Activated CD4-positive, alpha-beta T cell treated with anti-CD3 and anti-CD28 coated beads for 36 hours (primary cell): ENCODE data around the gene LIX1L. TPM values are rescaled to one million over a fixed set of nuclear protein-coding genes. Genes with fewer than 3 reads are reported as not detected.

Experiments used
- ATAC-seq: fragments of 200-7000 bp; cut with Tn5 transposase; one replicate; pipeline ENCODE4 v1.10.0; 2021; ENCODE audit warnings: mild to moderate bottlenecking, moderate library complexity
- CTCF ChIA-PET: fragments of 350-600 bp; sonication (Branson Sonifier 250); formaldehyde crosslinking; loops from one replicate; lab custom pipeline; 2021; ENCODE audit warnings: antibody characterized with exemption; lab: Charles Lee
- POLR2A ChIA-PET: fragments of 350-600 bp; sonication (Branson Sonifier 250); formaldehyde crosslinking; loops from one replicate; lab custom pipeline; 2021; ENCODE audit warnings: antibody characterized with exemption, inconsistent platforms; lab: Charles Lee
- DNase-seq: peaks from one replicate; pipeline ENCODE4 v3.0.0-alpha.2; 2020
- H3K27ac Mint-ChIP-seq: one replicate; pipeline ENCODE4 v1.8.0; 2021; ENCODE audit warnings: mixed read lengths
- H3K27me3 Mint-ChIP-seq: one replicate; pipeline ENCODE4 v1.8.0; 2021; ENCODE audit warnings: mixed read lengths
- H3K36me3 Mint-ChIP-seq: one replicate; pipeline ENCODE4 v1.8.0; 2021; ENCODE audit warnings: low read depth, mixed read lengths
- H3K4me1 Mint-ChIP-seq: one replicate; pipeline ENCODE4 v1.8.0; 2021; ENCODE audit warnings: mixed read lengths
- H3K4me3 Mint-ChIP-seq: one replicate; pipeline ENCODE4 v1.8.0; 2021; ENCODE audit warnings: mild to moderate bottlenecking, moderate library complexity, mixed read lengths
- H3K9me3 Mint-ChIP-seq: one replicate; pipeline ENCODE4 v1.8.0; 2021; ENCODE audit warnings: low read depth, mixed read lengths
- intact Hi-C, 2 experiments: fragments of 100-400 bp; cut with DNase I in 1 of 2; cut with micrococcal nuclease in 1 of 2; formaldehyde crosslinking; loops; one replicate each; pipeline versions ENCODE4 v1.14.2 to v1.15.1; 2022 to 2024; cut with DNase I, micrococcal nuclease
- total RNA-seq, 2 experiments: library from RNA; stranded (reverse); gene quantifications; one replicate each; pipeline ENCODE4 v1.2.3, GENCODE V29; 2021

LIX1L gene
- total RNA-seq, 2 experiments from 2014 or later, result 44.9 to 49.4 TPM

DNA sequence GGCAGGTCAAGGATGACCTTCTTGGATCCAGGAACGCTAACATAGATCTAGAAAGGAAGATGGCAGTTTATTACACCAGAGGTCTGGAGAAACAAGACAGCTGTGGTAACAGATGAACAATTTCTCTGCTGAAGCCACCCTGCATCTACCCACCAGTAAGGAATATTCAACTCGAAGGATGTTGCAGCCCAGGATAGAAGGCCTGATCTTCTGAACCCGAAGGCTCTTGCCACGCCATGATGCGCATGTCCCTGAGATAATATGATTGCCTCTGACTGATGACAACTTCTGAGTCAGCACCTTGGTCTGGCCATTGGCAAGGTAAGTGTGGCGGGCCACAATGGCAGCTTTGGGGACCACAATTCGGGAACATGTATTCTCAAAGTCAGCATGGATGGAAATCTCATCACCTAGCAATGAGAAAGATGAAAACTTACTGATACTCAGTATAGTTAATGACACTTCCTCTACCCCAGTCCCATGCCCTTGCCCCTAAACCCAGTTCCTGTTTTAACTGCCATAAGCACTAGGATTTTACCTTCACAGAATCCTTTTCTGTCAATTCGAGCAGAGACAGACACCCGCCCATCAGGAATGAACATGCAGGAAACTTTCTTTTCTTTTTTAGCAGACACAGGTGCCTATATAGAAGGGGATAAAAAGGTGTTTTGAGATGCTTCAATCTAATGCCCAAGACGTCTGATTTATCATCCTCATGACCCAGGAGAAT is 36.7 kb upstream of the LIX1L start:
- Mint-ChIP-seq H3K27me3 (no peaks in the 10 kb centered on the region), H3K36me3 (peaks cover 46% of the 10 kb centered on the region), H3K9me3 (no peaks in the 10 kb centered on the region), H3K4me1 (peaks cover 62% of the 10 kb centered on the region), H3K27ac (peak overlapping the region; percentile 99), H3K4me3 (peak overlapping the region; percentile 92)
- ChIA-PET POLR2A (interaction anchor here (1.5 to 10.4 kb wide), 2 partner anchors 13 to 31 kb away, joined by 4 to 127 read pairs; partner anchors contain the start of genes ANKRD34A and POLR3GL), CTCF (interaction anchor here (0.8 to 13.6 kb wide), 4 partner anchors 12 to 41 kb away, joined by 3 to 161 read pairs (median 14); no protein-coding TSS in a partner anchor)
- intact Hi-C loops, result loop anchor here (1.0 to 5.0 kb wide), 2 partner anchors 9 to 67 kb away; partner anchors contain the start of gene RBM8A (in 1 of the 2)
- peak; percentile 31 for ATAC-seq
- DNase-seq, result peak; percentile 74

DNA sequence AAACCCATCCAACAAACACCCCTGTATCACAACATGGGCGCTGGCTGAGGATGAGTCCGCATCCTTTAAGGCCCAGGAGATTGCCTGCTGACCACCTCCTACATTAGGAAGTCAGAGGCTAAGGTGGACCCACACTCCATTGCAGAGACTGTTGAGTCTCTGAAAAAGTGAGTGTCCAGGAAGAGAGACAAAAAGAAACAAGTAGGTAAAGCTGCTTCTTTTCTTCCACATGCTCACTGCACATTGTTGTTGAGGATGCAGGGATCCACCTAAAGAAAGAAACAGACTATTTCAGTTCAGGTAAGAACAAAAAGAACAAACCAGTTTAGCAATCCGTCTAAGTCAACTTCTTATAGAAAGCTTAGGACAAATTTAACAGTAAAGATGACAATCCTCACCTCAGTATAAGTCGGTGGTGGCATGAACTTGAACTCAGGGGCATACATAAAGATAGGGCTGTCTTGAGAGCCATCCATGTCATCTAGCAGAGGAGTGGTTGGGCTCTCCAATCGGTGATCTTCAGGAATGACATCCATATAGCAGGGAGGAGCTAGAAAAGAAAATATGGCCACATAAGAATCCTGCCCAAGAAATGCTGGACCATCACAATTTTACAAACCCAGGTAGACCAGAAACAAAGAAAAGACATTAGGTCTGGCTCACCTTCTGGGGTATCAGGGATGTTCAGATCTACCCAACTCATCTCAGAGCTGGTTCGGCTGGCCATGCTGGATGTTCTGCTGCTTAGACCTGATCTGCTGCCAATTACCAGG is 36.0 kb upstream of the LIX1L start:
- DNase-seq (peak; percentile 4), ATAC-seq (no peak)
- H3K27ac Mint-ChIP-seq, result peak overlapping the region; percentile 99
- peaks cover 46% of the 10 kb centered on the region for H3K36me3 Mint-ChIP-seq
- H3K27me3 Mint-ChIP-seq, result no peaks in the 10 kb centered on the region
- H3K9me3 Mint-ChIP-seq, result no peaks in the 10 kb centered on the region
- POLR2A ChIA-PET, result interaction anchor here (1.5 to 10.4 kb wide), 2 partner anchors 12 to 30 kb away, joined by 4 to 127 read pairs; partner anchors contain the start of genes ANKRD34A and POLR3GL
- CTCF ChIA-PET, result interaction anchor here (0.8 to 13.6 kb wide), 4 partner anchors 14 to 41 kb away, joined by 3 to 161 read pairs (median 4); no protein-coding TSS in a partner anchor
- peaks cover 57% of the 10 kb centered on the region for H3K4me1 Mint-ChIP-seq
- peak overlapping the region; percentile 92 for H3K4me3 Mint-ChIP-seq
- intact Hi-C loops, result loop anchor here in 1 of 2 experiments (1.0 kb wide), 1 partner anchor 9 kb away; no protein-coding TSS in a partner anchor

DNA sequence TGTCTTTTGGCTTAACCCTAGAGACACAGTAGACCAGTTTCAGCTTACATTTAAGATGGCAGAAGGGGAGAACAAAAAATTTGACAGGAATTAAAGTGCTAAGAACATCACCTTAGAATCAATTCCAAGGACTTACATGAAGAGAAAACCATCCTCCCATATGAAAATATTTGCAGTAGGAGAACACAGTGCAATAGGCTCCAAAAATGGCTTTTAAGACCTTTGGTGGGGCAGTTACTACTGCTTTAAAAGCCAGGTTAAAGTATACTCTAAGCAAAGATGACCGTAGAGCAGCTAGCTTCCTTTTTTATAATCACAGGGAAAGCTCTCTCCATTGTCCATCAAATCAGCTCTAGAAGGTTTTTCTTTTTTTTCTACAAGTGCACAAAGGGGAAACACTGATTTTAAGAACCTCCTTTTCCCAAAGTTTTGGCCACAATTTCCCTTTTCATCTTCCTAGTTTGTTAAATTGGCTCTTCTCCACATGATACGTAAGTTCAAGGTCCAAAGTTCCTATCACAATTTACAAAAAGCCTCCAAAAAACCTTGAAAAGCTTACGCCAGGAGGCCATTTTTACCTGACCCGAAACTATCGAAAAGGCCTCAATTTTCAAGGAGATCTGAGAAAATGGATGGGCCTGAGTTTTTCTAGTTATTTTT is 35.3 kb upstream of the LIX1L start:
- ATAC-seq, result no peak
- intact Hi-C loops, result no loop called here
- Mint-ChIP-seq H3K4me1 (peaks cover 56% of the 10 kb centered on the region), H3K36me3 (peaks cover 46% of the 10 kb centered on the region), H3K4me3 (peak overlapping the region; percentile 92), H3K9me3 (peaks cover 2% of the 10 kb centered on the region), H3K27me3 (no peaks in the 10 kb centered on the region), H3K27ac (peak overlapping the region; percentile 99)
- ChIA-PET CTCF (interaction anchor here (1.1 to 13.6 kb wide), 4 partner anchors 13 to 44 kb away, joined by 3 to 161 read pairs (median 4); no protein-coding TSS in a partner anchor), POLR2A (interaction anchor here (1.5 to 10.4 kb wide), 3 partner anchors 11 to 29 kb away, joined by 4 to 127 read pairs (median 5); partner anchors contain the start of genes ANKRD34A and POLR3GL)
- DNase-seq, result no peak

DNA sequence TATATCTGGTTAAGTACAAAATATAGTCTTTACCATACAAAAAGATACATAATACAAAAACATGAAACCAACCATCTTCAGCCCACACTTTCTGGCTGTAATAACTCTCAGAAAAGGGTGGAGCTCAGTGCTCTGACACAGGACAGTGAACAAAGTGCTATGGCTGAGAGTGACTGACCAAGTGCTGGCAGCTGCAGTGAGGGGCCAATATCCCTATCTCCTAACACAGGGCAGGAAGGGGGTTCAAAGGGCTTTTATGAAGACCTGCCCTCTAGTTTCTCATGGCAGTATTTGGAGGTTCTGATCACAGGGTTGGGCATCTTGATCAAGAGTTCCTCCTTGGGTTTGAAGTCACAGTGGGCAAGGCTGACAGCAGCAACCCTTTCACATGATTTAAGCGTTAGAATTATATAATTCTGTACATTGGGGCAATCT is 34.7 kb upstream of the LIX1L start:
- Mint-ChIP-seq H3K36me3 (peaks cover 46% of the 10 kb centered on the region), H3K4me1 (peaks cover 56% of the 10 kb centered on the region), H3K27ac (peak overlapping the region; percentile 65), H3K9me3 (peaks cover 2% of the 10 kb centered on the region), H3K4me3 (peak overlapping the region; percentile 92), H3K27me3 (no peaks in the 10 kb centered on the region)
- ATAC-seq (no peak), DNase-seq (peak; percentile 17)
- ChIA-PET POLR2A (interaction anchor here (1.5 to 10.4 kb wide), 2 partner anchors 11 to 28 kb away, joined by 5 to 127 read pairs; partner anchors contain the start of genes ANKRD34A and POLR3GL), CTCF (interaction anchor here (1.1 to 13.6 kb wide), 3 partner anchors 12 to 44 kb away, joined by 3 to 161 read pairs (median 3); no protein-coding TSS in a partner anchor)
- intact Hi-C loops, result no loop called here

DNA sequence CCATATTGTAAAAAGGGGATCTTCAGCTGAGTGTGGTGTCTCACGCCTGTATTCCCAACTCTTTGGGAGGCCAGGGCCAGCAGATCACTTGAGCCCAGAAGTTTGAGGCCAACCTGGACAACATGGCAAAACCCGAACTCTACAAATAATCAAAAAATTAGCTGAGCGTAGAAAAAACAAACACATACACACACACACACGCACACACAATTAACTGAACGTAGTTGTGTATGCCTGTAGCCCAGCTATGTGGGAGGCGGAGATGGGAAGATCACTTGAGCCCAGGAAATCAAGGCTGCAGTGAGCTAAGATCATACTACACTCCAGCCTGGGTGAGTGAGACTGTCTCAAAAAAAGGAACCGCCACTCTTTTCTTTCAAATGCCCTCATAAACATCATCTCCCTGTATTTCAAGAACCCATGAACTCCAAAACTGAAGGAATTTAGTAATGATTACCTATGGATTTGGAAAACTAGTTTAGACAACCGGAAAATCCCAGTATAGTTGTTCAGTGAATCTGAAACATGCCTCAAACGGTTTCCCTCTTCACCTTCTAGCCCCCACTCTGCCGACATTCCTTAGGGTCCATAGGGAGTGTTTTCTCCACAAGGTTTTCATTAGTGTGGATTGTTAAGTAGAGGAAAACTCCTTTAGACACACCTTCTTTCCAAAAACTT is 34.1 kb upstream of the LIX1L start:
- Mint-ChIP-seq H3K27me3 (no peaks in the 10 kb centered on the region), H3K4me1 (peaks cover 51% of the 10 kb centered on the region), H3K27ac (peak overlapping the region; percentile 69), H3K9me3 (peaks cover 2% of the 10 kb centered on the region), H3K36me3 (peaks cover 46% of the 10 kb centered on the region), H3K4me3 (peak overlapping the region; percentile 92)
- POLR2A ChIA-PET, result interaction anchor here (0.7 to 10.4 kb wide), 4 partner anchors 10 to 86 kb away, joined by 3 to 127 read pairs (median 7); partner anchors contain the start of genes ANKRD34A and POLR3GL
- intact Hi-C loops, result no loop called here
- DNase-seq (peak; percentile 7), ATAC-seq (no peak)
- CTCF ChIA-PET, result interaction anchor here (1.0 to 13.6 kb wide), 5 partner anchors 10 to 144 kb away, joined by 3 to 161 read pairs (median 5); no protein-coding TSS in a partner anchor

DNA sequence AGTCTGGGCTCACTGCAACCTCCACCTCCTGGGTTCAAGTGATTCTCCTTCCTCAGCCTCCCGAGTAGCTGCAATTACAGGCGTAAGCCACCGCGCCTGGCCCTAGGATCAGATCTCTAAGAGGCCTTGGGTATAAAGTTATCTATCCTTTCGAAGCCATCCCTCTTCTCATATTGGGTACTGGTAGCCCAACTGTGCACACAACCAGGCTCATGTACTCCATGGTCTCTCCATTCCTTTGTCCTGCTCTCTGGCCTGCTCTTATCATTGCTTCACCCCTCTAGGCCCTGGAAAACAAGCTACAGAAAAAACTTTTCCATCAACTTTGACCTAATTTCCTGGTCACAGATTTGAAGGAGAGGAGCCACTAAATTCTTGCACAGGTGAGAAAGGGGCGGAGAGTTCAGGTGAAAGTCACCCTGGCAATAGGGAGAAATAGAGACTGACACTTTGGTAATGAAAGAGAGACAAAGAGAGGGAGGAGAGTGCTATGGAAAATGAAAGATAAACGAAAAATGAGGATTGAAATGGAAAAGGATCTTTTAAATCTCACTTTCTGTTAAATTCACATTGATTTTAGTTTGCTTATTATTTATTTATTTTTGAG is 32.5 kb upstream of the LIX1L start:
- peak; percentile 33 for DNase-seq
- Mint-ChIP-seq H3K27ac (peak overlapping the region; percentile 15), H3K27me3 (no peaks in the 10 kb centered on the region), H3K4me3 (no peak overlapping the region), H3K4me1 (peaks cover 60% of the 10 kb centered on the region), H3K9me3 (peaks cover 2% of the 10 kb centered on the region), H3K36me3 (peaks cover 37% of the 10 kb centered on the region)
- intact Hi-C loops, result no loop called here
- no peak for ATAC-seq
- ChIA-PET CTCF (interaction anchor here (0.5 to 13.6 kb wide), 4 partner anchors 10 to 105 kb away, joined by 3 to 161 read pairs (median 6); partner anchors contain the start of gene ANKRD35), POLR2A (interaction anchor here (1.9 to 10.4 kb wide), 3 partner anchors 9 to 61 kb away, joined by 5 to 127 read pairs (median 9); no protein-coding TSS in a partner anchor)

DNA sequence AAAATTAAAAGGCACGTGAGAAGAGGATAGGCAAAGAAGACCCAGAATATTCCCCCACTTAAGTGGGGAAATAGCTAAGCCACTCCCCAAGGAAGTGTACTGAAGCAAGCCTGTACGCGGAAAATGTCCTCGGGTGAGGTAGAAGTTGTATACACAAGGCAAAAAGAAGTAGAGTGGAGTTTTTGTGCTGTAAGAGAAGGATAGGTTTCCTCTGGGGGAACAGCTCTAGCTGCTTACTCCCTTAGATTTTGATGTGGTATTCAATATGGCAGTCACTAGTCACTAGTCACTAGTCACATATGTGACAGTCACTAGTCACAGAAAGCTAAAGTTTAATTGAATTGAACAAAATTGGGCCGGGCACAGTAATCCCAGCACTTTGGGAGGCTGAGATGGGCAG is 31.0 kb upstream of the LIX1L start:
- ChIA-PET CTCF (interaction anchor here (0.6 to 13.6 kb wide), 8 partner anchors 9 to 79 kb away, joined by 3 to 161 read pairs (median 3); partner anchors contain the start of gene ITGA10), POLR2A (interaction anchor here (1.0 to 10.4 kb wide), 5 partner anchors 7 to 63 kb away, joined by 3 to 127 read pairs (median 5); partner anchors contain the start of genes ANKRD34A and POLR3GL)
- Mint-ChIP-seq H3K27ac (peak overlapping the region; percentile 88), H3K4me1 (peaks cover 64% of the 10 kb centered on the region), H3K9me3 (peaks cover 2% of the 10 kb centered on the region), H3K4me3 (no peak overlapping the region), H3K27me3 (no peaks in the 10 kb centered on the region), H3K36me3 (peaks cover 21% of the 10 kb centered on the region)
- intact Hi-C loops, result no loop called here
- DNase-seq (no peak), ATAC-seq (peak; percentile 27)

DNA sequence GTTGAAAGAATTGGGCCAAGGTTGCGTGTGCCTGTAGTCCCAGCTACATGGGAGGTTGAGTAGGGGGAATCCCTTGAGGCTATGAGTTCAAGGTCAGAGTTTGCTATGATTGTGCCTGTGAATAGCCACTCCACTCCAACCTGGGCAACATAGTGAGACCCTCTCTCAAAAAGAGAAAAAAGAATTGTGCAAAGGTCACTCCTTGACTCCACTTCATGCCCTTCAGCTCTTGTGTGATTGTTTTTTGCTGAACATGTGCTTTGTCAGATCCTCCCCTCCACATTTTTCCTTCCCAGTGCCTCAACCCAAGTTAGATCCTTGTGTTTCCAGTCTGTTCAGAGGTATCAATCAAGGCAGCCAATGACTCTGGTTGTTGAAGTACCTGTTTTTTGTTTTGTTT is 30.1 kb upstream of the LIX1L start:
- no peak for ATAC-seq
- ChIA-PET POLR2A (interaction anchor here (0.5 to 1.7 kb wide), 3 partner anchors 11 to 64 kb away, joined by 3 to 10 read pairs (median 3); no protein-coding TSS in a partner anchor), CTCF (interaction anchor here (1.3 to 13.6 kb wide), 4 partner anchors 8 to 49 kb away, joined by 3 to 161 read pairs (median 4); partner anchors contain the start of gene LIX1L)
- no peak for DNase-seq
- H3K27ac Mint-ChIP-seq, result peak overlapping the region; percentile 43
- H3K27me3 Mint-ChIP-seq, result no peaks in the 10 kb centered on the region
- H3K36me3 Mint-ChIP-seq, result peaks cover 13% of the 10 kb centered on the region
- intact Hi-C loops, result no loop called here
- no peak overlapping the region for H3K4me3 Mint-ChIP-seq
- peaks cover 2% of the 10 kb centered on the region for H3K9me3 Mint-ChIP-seq
- peaks cover 56% of the 10 kb centered on the region for H3K4me1 Mint-ChIP-seq

DNA sequence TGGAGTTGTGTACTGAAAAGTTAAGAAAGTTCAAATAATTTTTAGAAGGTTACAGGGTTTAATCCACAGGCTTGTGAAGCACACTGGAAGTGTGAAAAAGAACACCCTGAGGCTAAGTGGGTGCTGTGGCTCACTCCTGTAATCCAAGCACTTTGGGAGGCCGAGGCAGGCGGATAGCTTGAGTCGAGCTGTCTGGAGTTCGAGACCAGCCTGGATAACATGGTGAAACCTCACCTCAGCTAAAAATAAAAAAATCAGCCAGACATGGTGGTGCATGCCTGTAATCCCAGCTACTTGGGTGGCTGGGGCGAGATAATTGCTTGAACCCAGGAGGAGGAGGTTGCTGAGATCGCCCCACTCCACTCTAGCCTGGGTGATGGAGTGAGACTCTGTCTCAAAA is 28.7 kb upstream of the LIX1L start:
- no peak overlapping the region for H3K4me3 Mint-ChIP-seq
- intact Hi-C loops, result no loop called here
- H3K27ac Mint-ChIP-seq, result no peak overlapping the region
- H3K9me3 Mint-ChIP-seq, result peaks cover 2% of the 10 kb centered on the region
- no peaks in the 10 kb centered on the region for H3K27me3 Mint-ChIP-seq
- CTCF ChIA-PET, result interaction anchor here (1.2 to 13.6 kb wide), 2 partner anchors 6 to 137 kb away, joined by 5 to 161 read pairs; no protein-coding TSS in a partner anchor
- DNase-seq (no peak), ATAC-seq (no peak)
- POLR2A ChIA-PET, result interaction anchor here (1.1 kb wide), 1 partner anchor 10 kb away, joined by 3 read pairs; the partner anchor contains the start of gene TXNIP
- peaks cover 42% of the 10 kb centered on the region for H3K4me1 Mint-ChIP-seq
- H3K36me3 Mint-ChIP-seq, result no peaks in the 10 kb centered on the region
